Epithelial cell of umbilical artery (primary cell): ENCODE measurements around the gene CCDC92. TPM values are rescaled to one million over a fixed set of nuclear protein-coding genes. Genes with fewer than 3 reads are reported as not detected.

Source experiments
- total RNA-seq: library from RNA; depleted of rRNA; stranded (reverse); fragments of >200 nt; gene quantifications from 2 replicates; pipeline ENCODE4 v1.2.3, GENCODE V29; 2014

CCDC92 gene, protein sequence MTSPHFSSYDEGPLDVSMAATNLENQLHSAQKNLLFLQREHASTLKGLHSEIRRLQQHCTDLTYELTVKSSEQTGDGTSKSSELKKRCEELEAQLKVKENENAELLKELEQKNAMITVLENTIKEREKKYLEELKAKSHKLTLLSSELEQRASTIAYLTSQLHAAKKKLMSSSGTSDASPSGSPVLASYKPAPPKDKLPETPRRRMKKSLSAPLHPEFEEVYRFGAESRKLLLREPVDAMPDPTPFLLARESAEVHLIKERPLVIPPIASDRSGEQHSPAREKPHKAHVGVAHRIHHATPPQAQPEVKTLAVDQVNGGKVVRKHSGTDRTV
- 3.8 and 4.2 TPM in 2 replicates for total RNA-seq

DNA sequence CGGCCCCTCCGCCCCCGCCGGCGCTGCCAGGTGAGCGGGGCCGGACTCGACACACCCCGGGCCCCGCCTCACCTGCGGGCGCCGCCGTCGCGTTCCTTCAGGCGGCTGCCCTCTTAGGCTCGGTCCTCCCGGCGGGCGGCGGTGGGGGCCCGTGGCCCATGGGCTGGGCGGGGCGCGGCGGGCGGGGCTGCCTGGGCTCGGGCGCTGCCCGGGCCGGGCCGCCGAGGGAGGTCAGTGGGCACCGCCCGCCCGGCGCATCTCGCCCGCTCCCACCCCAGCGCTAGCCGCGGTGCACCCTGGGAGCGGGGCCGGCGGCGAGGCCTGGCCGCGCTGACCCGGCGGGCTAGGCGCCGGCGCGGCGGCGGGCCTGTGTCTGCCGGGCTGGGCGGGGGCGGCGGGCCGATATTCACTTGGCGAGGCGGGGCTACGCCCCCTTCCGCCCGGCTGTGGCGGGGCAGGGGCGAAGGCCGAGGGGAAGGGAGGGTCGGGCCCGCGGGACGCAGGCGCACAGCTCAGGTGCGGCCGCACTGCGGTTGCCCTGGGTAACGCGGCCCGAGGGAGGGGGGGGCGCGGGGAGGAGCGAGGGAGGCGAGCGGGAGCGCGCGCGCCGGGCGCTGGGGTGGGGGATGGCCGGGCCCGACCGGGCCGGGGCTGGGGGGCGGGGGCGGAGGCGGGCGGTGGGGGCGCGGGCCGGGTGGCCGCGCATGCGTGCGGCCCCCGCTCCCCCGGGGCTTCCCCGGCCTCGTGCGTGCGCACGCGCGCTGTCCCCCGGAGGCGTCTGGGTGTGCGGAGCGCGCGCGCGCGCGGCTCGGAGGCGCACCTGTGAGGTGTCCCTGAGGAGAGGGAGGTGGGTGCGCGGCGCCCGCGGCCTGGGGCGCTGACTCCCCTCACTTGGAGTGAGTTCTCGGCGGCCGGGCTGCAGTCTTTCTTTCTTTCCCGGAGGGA is at the start of gene CCDC92, which contains the start of gene ZNF664:
Gene CCDC92, minus strand, starts transcription at position 375 of the 945 bp plus-strand sequence. CDS start 28,526 bp downstream, outside the sequence.
Gene ZNF664, plus strand, starts transcription at position 759 of the 945 bp plus-strand sequence. CDS start 38,930 bp downstream, outside the sequence.

Other genes with a start within 250 kb of the CCDC92 start
- under 0.01 and 0.15 TPM in 2 replicates for gene DNAH10, start 210.5 kb downstream of the CCDC92 start, total RNA-seq
- gene ZNF664, start 384 bp upstream of the CCDC92 start, total RNA-seq = 39.0 and 43.8 TPM in 2 replicates